Measurements from ENCODE around the gene ARHGAP10. TPM values are rescaled to one million over a fixed set of nuclear protein-coding genes. Genes with fewer than 3 reads are reported as not detected.

Gene ARHGAP10
- total RNA-seq, 1 donor from 2014 or later, result 30.5 TPM

GRCh38 chr4:147782087-147782781 is 50.3 kb downstream of the ARHGAP10 start:
- H3K27ac Mint-ChIP-seq, result peak overlapping the region; percentile 20
- H3K4me3 Mint-ChIP-seq, result no peak overlapping the region
- TF ChIP-seq, protein P1, sequence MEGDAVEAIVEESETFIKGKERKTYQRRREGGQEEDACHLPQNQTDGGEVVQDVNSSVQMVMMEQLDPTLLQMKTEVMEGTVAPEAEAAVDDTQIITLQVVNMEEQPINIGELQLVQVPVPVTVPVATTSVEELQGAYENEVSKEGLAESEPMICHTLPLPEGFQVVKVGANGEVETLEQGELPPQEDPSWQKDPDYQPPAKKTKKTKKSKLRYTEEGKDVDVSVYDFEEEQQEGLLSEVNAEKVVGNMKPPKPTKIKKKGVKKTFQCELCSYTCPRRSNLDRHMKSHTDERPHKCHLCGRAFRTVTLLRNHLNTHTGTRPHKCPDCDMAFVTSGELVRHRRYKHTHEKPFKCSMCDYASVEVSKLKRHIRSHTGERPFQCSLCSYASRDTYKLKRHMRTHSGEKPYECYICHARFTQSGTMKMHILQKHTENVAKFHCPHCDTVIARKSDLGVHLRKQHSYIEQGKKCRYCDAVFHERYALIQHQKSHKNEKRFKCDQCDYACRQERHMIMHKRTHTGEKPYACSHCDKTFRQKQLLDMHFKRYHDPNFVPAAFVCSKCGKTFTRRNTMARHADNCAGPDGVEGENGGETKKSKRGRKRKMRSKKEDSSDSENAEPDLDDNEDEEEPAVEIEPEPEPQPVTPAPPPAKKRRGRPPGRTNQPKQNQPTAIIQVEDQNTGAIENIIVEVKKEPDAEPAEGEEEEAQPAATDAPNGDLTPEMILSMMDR (IDR thresholded peaks at IDR 0.05; ENCODE audit: unreplicated experiment), result no peak
- no peaks in the 10 kb centered on the region for H3K36me3 Mint-ChIP-seq
- no peaks in the 10 kb centered on the region for H3K9me3 Mint-ChIP-seq
- H3K27me3 Mint-ChIP-seq (ENCODE audit: low read depth), result no peaks in the 10 kb centered on the region
- no peak for DNase-seq (ENCODE audit: low spot score in 2 of 2, unreplicated experiment in 2 of 2)
- peaks cover 25% of the 10 kb centered on the region for H3K4me1 Mint-ChIP-seq

DNA sequence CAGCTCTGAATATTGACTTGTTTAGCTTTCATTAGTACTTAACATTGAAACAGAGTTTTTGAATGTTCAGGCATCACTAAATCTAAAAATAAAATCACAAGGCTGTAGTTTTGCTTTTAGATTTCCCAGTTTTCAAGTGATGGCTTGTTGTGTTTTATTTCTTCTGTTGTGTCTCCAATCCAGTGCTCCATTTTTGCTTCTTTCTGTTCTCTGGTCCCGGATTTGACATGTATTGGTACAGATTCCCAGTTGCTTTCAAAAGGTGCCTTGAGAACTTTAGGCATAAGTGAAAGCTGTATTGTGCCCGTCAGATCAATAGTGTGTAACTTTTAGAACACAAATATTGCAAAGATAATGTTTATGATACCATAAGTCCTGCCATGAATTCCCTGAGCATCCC is 53.2 kb downstream of the ARHGAP10 start:
- Mint-ChIP-seq H3K36me3 (no peaks in the 10 kb centered on the region), H3K4me3 (no peak overlapping the region), H3K27me3 (ENCODE audit: low read depth) (no peaks in the 10 kb centered on the region), H3K4me1 (peaks cover 45% of the 10 kb centered on the region), H3K27ac (no peak overlapping the region), H3K9me3 (no peaks in the 10 kb centered on the region)
- DNase-seq (ENCODE audit: low spot score in 2 of 2, unreplicated experiment in 2 of 2), result no peak
- TF ChIP-seq, protein P1 (IDR thresholded peaks at IDR 0.05; ENCODE audit: unreplicated experiment), result no peak

DNA sequence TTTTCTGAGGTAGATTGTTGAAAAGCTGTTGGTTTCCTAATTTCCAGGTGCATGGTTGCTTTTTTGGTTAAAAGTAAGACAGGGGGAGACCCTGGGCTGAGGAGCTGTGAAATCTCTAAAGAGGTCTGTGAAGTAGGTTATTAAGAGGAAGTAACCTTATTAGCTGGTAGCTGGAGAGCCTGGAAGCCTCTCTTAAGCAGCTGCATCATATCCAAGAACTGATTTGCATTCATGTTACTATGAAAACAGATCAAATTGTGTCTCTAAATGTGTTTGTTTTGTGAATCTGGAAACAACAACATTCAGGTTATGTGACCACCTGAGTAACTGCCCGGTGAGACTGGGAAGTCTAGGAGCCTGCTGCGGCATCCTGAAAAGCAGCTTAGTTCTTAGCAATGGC is 54.1 kb downstream of the ARHGAP10 start:
- H3K4me3 Mint-ChIP-seq, result no peak overlapping the region
- peaks cover 45% of the 10 kb centered on the region for H3K4me1 Mint-ChIP-seq
- no peaks in the 10 kb centered on the region for H3K9me3 Mint-ChIP-seq
- no peaks in the 10 kb centered on the region for H3K27me3 Mint-ChIP-seq (ENCODE audit: low read depth)
- DNase-seq (ENCODE audit: low spot score in 2 of 2, unreplicated experiment in 2 of 2), result no peak
- peak overlapping the region; percentile 18 for H3K27ac Mint-ChIP-seq
- H3K36me3 Mint-ChIP-seq, result no peaks in the 10 kb centered on the region
- TF ChIP-seq, protein P1 (IDR thresholded peaks at IDR 0.05; ENCODE audit: unreplicated experiment), result no peak

DNA sequence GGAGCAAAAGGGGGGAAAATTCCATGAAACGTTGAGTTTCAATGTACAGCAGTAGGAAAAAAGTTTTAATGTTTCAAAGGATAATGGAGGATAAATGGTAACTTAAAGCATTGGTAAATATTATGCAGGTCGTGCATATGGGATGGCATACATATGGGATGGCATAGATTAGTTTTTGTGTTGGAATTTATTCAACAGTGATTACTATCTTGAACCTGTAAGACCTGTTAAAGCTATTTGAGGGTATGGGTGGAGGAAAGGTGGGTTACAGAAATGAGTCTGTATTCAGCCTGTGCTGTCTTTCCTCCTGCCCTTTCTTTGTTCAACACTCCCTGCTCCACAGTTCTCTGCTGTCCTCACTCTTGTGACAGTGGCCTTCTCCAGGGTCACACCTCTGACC is 54.6 kb downstream of the ARHGAP10 start:
- no peaks in the 10 kb centered on the region for H3K27me3 Mint-ChIP-seq (ENCODE audit: low read depth)
- no peak overlapping the region for H3K27ac Mint-ChIP-seq
- TF ChIP-seq, protein P1 (IDR thresholded peaks at IDR 0.05; ENCODE audit: unreplicated experiment), result no peak
- no peaks in the 10 kb centered on the region for H3K36me3 Mint-ChIP-seq
- peaks cover 46% of the 10 kb centered on the region for H3K4me1 Mint-ChIP-seq
- no peaks in the 10 kb centered on the region for H3K9me3 Mint-ChIP-seq
- no peak for DNase-seq (ENCODE audit: low spot score in 2 of 2, unreplicated experiment in 2 of 2)
- H3K4me3 Mint-ChIP-seq, result no peak overlapping the region

DNA sequence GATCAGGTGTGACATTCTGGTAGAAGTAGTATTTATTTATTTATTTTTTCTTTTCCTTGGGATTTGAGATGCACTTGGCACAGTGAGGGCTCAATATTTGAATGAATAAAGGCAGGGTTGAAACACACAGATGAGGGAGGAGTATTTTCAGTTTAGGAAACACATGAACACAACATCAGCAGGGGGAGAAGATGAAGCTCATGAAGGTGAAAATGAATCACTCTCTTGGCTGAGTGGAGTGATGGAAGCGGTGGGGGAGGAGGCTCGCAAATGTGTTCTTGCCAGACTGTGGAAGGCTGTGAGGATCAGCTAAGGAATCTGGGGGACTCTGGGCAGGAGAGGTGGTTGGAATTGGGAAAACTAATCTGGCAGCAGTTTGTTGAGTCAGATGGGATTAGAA is 55.3 kb downstream of the ARHGAP10 start:
- Mint-ChIP-seq H3K9me3 (no peaks in the 10 kb centered on the region), H3K4me3 (no peak overlapping the region), H3K4me1 (peaks cover 49% of the 10 kb centered on the region), H3K27me3 (ENCODE audit: low read depth) (no peaks in the 10 kb centered on the region), H3K36me3 (no peaks in the 10 kb centered on the region), H3K27ac (no peak overlapping the region)
- TF ChIP-seq, protein P1 (IDR thresholded peaks at IDR 0.05; ENCODE audit: unreplicated experiment), result no peak
- no peak for DNase-seq (ENCODE audit: low spot score in 2 of 2, unreplicated experiment in 2 of 2)
